NCI-H1694 treated with DMSO at 0.1 percent for 48 hours (cell line): Measurements from ENCODE around the gene PDE6C.

Source experiments
- DNase-seq: peaks from one replicate; lab custom pipeline; 2025; lab: John Stamatoyannopoulos, UW

PDE6C gene

DNA sequence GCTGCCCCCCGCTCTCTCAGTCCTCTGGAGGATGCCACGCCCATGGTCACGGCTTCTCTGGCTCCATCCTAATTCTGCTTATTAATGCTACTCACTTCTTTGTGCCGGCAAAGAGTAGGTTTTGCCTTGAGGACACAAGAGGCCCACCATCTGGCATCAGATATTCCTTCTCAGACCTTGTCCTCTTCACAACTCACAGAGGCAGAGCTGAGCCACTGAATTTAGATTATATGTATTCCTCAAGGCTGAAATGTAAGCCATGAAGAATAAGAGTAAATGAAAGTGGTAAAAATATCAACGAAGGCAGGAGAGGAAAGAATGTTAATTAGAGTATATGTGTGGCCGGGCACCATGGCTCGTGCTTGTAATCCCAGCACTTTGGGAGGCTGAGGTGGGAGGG, 17.8 kb upstream of the PDE6C start:
- DNase-seq: no peak

DNA sequence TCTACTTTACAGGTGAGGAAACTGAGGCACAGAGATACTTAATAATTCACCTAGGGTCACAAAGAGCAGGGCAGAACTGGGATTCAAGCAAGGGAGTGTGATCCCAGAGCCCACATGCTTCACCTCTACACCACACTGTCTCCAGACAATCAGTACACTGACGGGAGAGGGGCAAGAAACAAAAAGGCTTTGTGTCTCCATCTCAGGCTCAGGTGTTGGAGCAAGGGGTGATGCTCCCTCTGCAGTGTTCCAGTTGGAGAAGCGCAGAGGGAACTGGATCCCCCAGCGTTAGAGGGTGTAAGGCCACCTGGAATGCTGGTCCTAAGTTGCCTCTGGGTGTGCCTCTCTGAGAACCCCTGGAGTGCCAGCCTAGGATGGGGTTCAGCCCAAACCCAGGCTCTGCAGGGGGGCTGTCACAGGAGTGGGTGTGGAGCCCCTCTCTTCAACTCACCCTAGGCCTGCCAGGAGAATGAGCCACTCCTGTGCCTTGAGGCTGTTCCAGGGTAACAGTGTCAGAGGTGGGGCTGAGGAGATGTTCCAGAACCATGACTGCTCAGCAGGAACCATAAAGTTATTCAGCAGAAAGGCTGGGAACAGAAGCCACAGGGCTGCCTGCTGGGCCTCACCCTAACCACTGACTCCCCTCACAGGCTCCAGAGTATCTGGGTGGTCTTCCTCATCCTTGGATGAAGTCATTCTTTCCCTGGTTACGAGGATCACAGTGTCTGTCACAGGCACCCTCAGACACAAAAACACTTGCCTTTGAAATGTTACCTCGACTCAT, 16.8 kb upstream of the PDE6C start:
- no peak for DNase-seq

DNA sequence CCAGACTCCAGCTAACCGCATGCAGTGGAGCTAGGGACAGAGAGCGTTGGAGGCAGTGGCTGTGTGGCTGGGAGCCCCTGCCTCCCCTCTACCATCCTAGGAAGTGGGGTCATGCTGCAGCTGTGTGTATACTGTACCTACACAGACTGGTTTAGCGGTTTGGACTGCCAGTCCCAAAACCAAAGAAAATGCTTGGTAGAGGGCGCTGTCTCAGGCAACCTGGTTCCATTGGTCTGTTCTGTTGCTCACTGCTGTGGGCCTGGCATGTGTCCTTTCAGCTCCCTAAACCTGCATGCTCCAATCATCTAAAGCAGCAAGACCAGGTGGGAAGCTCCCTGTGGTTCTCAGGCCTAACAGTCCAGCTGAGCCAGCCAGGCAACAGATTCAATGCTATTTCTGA, 15.8 kb upstream of the PDE6C start:
- no peak for DNase-seq

DNA sequence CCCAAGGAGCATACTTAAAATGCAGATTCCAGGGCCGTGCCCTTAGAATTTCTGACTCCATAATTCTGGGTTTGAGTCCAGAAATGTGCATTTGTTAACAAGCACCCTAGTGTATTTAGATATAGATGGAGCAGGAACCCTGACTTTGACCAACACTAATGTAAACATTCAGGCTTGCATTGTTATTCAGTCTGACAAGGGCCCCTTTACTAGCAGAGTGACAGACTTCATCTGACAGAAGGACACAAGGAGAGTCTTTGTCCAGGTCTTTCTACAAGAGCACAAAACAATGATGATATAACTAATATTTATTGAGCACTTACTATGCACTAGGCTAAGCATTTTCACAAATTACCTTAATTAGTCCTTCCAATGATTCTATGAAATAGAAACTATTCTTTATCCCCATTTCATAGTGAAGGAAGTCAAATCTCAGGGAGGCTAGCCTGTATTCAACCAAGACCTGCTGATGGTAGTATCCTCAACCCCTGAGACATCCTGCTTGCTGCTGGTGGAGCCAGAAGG, 15.2 kb upstream of the PDE6C start:
- DNase-seq: no peak

DNA sequence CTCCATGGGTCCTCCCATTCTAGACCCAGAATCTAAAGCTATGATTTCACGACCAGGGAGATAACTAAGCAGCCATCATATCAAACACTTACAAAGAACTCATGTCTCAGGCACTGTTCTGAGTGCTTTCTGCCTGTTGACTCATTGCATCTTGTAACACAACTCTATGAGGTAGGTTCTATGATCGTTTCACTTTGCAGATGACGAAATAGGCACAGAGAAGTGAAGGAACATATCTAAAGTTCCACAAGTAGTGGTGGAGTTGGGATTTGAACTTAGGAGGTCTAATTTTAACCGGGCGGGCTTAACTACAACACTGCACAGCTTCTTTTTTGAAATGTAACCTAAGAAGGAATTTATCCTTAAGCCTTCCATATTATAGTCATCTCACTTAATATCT, 14.2 kb upstream of the PDE6C start:
- no peak for DNase-seq

DNA sequence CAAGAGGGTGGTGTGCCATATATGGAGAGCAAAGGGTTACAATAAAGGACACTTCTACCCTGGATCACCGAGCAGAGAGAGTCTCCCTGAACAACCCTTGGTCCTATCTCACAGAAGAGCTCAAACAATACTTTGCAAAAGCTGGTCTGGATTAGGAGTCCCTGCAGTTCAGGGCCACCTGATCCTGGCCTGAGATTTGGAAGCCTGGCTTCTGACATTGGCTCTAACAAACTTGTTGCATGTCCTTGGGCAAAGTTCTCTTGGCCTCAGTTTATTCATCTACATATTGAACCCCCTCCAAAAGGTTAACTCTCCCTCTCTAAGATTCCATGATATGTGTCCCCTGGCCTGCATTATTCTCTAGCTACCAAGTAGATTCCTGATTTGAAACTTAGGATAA, 13.0 kb upstream of the PDE6C start:
- DNase-seq: no peak

DNA sequence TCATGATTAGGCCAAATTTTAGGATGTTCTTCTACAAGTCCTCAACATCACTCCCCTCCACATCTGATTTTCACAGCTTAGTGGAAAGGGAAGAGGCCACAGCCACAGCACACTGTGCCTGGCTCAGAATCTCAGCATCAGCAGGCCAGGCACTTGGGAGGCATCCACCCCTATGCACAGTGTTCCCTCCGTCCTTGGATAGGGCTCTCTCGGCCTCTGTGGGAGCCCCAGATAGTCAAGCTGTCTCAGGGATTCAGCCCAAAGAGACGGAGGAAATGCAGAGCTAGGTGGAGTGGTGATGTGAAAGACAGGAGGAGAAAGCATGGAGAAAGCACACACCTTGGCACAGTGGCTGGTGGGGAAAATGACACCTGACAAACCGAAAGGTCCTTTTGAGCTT, 12.6 kb upstream of the PDE6C start:
- DNase-seq: no peak

DNA sequence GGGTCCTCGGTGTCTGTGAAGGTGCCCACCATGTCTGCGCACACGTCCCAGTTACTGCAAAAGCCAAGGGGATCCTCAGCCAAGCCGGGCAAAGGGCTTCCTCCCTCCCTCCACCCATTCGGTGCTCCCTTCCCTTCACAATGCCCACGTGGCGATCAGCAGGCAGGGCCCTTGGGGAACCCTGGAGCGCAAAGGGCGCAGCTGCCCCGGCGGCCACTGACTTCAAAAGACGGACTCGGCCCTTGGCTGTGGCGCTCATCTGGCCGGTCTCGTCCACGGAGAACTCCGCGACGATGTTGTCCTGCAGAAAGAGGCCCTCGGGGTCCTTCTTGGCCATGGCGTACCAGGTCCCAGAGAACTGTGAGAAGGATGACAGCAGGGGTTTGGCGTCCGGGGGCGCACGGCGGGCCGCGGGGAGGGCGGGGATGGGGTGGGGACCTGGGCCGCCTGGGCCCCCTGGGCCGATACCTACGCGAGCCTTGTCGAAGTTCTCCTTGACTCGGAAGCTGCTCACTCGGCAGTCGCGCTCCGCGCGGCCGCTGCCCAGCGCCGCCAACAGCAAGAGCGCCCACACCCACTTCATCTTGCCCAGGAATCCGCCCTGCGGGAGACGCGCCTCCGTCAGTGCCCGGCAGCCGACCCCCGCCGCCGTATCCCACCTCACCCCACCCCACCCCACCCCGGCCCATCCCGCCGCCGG, 11.7 kb upstream of the PDE6C start:
- no peak for DNase-seq

DNA sequence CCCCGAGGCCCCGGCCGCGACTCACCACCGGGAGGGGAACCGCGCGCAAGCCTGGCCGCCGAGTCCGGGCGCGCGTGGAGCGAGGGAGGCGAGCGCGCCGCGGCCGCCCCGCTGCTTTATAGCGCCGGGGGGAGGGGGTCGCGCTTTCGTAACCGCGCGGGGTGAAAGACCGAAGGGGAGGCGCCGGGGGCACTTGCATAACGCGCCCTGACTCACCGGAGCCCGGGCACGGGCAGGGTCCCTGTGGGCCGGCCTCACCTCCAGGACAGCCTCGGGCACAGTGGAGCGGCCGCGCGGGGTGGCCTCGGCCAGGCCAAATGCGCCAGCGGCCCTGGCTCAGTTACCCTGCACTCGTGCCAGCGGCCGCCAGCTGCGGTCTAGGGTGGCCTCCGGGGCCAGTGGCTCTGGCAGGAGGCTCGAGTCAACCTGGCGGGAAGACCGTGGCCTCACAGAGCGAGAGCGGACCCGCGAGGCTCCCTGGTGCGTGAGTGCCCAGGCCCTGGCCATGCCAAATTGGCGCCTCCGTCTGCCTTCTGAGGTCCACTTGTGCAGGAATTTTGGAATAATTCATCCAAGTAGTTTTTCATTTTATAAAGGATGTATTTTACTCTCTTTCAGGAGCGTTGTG, 11.1 kb upstream of the PDE6C start, which contains the start of gene RBP4:
Gene RBP4, minus strand, starts transcription at position 90 of the 628 bp plus-strand sequence. CDS start 207 bp downstream, outside the sequence.
- DNase-seq: no peak

DNA sequence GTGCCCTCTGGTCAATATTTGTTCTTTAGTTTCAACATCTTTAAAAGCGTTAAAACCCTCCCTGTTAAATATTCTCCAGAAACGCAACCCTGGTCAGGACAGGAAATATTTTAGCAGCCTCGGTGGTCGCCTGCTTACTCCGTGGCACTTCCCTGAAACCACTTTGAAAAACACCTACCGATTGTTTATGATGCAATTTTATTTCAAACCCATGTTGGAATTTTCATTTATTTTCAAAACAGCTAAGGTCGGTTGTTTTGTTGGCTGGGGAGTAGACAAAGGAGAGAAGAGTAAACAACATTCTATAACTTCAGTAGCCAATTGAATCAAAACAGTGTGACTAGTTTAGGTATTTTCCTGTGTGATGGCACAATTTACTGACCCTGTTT, 10.6 kb upstream of the PDE6C start:
- no peak for DNase-seq

DNA sequence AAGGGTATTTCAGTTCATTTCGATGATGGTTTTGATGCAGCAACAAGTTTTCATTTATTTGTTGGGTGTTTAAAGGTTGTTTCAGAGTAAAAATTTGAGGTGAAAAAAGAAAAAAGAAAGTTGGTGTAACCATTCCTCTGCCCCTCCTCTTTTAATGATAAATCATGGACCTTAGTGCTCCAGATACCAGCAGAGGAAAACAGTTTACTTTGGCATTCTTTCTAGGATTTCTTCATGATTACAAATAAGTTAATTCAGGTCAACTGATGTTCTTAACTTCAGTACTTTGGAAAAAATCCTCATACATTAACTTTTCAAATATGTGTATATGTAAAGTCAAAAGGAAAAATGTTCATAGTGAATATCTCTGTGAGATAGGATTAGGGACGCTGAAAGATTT, 9.3 kb upstream of the PDE6C start:
- DNase-seq: no peak

DNA sequence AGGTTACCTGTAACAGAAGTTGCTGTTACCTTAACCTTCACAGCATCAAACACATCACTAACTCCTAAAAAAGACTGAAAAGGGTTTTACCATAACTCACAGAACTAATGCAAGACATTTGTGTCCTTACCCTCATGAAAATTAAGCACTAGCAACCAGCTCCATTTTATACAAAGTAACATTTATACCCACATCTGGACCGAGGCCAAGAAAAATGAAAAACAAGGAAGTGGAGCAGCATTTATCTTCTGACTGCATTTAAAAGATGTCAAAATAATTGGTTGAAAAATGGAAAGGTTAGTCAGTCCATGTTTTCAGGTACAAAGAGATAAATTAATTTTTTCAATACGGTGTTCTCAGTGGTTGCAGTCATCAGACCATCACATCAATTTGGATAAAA, 8.2 kb upstream of the PDE6C start:
- DNase-seq: peak; percentile 68

DNA sequence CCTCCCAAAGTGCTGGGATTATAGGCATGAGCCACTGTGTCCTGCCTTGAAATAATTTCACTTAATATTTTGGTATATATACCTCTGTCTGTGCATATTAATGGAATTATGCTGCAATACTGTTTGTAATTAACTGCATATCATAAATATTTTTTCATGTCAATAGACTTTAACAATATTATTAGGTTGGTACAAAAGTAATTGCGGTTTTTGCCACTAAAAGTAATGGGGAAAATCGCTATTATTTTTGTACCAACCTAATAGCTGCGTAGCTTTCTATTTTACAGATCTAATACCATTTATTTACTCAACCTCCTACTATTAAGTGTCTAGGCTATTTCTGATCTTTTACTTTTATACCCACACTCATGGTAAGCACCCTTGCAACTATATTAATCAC, 3.9 kb upstream of the PDE6C start:
- no peak for DNase-seq

DNA sequence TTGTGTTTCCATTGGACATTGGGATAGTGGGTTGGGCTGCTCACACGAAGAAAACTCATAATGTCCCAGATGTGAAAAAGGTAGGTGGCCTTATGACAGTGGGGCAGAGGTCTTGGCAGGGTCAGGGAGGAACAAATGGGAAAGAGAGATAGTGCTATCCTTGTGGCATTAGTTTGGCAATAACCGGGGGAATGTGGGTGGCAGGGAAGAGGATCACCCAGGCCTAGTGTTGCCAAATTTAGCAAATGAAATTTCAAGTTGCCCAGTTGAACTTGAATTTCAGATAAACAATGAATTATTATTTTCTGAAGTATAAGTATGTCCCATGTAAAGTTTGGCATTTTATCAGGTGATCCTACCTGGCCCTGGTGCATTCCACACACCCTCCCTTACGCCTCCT, 789 bp downstream of the PDE6C start:
- DNase-seq: no peak

DNA sequence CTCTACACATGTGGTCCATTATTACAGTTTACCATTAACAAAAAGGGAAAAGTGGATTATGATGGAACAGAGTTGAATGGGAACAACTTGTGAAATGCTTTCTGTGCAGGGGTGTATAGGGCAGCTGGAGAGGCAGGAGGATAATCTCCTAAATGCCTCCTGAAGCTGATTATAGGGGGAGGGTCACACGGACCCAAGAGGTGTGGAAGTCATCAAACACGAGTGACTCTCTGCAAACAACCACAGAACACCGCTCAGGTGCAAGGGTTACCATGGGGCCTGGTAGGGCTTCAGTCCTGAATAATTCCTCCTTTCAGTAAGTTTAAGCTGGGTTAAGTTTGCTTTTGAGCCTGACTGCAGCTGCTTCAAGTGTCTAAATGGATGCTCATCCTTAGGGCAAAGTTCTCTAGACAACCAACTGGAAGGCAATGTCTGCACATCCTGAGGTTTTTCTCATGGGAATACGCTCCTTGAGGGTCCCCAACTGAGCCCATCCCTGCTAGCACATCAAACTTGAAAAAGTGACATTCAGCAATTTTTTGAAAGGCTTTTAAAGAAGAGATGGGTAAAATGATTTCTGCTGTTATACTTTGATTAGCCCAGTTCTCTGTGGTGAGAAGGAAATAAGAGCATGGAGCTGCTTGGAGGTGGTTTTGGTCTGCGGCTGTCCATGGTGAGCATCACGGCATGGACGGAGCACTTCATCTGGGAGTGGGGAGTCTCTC, 1.9 kb downstream of the PDE6C start:
- no peak for DNase-seq

DNA sequence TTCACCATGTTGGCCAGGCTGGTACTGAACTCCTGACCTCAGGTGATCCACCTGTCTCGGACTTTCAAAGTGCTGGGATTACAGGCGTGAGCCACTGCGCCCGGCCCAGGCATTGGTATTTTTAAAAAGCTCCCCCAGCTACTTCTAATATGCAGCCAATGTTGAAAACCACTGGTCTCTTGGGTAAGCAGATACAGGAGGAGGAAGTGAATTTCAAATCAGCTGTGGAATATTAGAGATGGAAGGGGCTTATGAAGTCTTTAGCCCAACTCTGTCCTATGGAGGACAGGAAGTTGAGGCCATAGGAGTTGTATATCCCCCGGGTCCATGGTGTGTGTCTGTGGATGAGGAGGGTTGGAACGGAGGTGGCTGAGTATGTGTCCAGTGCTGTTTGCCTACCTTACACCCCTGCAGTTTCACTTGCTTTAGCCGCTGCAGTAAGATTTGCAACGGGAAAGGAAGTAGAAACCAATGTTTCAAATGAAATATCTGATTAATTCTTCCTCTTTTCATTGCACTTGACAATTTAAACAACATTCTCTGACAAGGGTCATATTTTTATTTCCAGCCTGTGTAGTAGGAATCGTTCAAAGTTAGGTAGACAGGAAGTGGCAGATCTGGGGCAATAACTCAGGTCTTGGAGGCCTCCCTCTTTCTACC, 3.4 kb downstream of the PDE6C start:
- DNase-seq: no peak

DNA sequence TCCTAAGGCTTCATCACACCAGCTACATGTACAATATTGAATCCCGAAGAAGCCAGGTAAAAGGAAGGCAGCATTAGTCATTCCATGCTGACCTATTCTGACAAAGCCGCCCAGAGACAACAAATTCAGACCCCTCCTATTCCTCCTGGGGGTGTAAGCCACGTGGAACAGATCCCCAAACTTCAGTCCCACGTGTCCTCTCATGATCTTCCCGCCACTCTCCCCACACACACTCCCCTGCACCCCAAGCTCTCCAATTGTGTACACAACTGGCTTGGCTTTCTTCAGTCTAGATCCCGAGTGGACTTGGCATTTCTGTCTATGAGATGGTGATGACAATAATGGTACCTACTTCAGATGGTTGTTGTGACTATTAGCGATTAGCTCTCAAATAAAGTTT, 8.6 kb downstream of the PDE6C start:
- no peak for DNase-seq

DNA sequence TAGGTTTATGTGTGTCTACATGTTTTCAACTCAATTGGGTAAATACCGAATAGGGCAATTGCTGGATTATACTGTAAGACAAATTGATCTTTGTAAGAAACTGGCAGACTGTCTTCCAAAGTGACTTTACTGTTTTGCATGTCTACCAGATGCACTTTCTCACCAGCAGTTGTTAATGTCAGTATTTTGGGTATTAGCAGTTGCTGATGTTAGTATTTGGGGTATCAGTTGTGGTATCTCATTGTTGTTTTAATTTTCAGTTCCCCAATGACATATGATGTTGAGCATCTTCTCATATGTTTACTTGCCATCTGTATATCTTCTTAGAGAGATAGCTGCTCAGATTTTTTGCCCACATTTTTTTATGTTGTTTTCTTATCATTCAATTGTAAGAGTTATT, 10.6 kb downstream of the PDE6C start:
- no peak for DNase-seq

DNA sequence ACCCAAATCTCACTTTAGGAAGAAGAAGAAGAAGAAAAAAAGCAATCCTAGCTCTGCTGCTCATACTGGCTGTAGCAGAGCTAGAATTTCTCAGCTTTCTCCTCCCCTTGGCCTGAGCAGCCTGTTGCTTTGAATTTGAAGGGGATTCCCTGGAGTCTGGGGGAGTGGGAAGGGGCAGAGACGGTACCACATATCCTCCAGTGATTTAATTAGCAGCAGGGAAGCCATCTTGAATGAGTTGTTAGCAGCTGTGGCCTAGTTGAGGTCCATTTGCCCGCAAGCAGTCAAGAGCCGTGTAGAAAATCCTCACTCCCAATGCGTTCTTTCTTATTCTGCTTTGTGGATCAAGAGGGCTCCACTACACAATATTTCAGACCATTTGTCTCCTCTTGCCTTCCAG, 16.5 kb downstream of the PDE6C start:
- DNase-seq: no peak

DNA sequence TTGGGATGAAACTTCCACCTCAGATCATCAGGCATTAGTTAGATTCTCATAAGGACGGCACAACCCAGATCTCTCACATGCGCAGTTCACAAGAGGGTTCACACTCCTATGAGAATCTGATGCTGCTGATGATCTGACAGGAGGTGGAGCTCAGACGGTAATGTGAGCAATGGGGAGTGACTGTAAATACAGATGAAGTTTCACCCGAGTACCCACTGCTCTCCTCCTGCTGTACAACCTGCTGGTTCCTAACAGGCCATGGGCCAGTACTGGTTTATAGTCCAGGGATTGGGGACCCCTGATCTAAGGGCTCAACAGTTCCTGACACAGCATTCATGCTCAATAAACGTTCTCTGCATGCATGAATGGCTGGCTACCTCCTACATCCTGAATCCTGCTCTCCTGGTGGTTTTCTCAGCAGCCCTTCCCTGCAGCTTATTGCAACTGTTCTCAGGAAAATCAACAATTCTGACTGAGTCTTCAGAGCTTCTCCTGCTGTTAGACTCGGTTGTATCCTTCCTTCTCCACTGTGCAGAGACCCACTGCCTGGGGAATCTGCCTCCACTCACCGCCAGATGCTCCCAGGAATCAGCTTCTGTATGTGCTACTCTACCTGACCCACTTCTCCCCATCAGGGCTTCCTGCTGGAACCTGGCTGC, 17.4 kb downstream of the PDE6C start:
- DNase-seq: peak; percentile 19
